Sigmoid colon (tissue), 4 donors: ENCODE data around the gene FHIP1A.

ENCODE experiments used
- EP300 ChIP-seq, 4 donors: sonication (generic); formaldehyde crosslinking; IDR thresholded peaks; one replicate each; pipeline ENCODE4 v1.6.1; 2017; ENCODE audit warnings: antibody characterized with exemption in 4 of 4
- POLR2A ChIP-seq, 2 donors: fragments of 450-650 bp; IDR thresholded peaks; one replicate each; pipeline ENCODE4 v1.6.1; 2016; ENCODE audit warnings: antibody characterized with exemption in 2 of 2, mild to moderate bottlenecking in 2 of 2, moderate library complexity in 2 of 2
- POLR2AphosphoS5 ChIP-seq, 4 donors: sonication (generic); formaldehyde crosslinking; IDR thresholded peaks; one replicate each; pipeline ENCODE4 v1.6.1; 2017; ENCODE audit warnings: antibody characterized with exemption in 4 of 4
- TF ChIP-seq, protein P1 (sequence below), 4 experiments: fragments of 450-650 bp in 3 of 4; fragments of 200-600 bp in 1 of 4; IDR thresholded peaks; one replicate each; pipeline ENCODE4 v1.5.1; 2016 to 2019; ENCODE audit warnings: antibody characterized with exemption in 4 of 4, mild to moderate bottlenecking in 3 of 4, moderate library complexity in 2 of 4

GRCh38 chr4:151436093-151436518 is 27.1 kb downstream of the FHIP1A start:
- TF ChIP-seq, protein P1, sequence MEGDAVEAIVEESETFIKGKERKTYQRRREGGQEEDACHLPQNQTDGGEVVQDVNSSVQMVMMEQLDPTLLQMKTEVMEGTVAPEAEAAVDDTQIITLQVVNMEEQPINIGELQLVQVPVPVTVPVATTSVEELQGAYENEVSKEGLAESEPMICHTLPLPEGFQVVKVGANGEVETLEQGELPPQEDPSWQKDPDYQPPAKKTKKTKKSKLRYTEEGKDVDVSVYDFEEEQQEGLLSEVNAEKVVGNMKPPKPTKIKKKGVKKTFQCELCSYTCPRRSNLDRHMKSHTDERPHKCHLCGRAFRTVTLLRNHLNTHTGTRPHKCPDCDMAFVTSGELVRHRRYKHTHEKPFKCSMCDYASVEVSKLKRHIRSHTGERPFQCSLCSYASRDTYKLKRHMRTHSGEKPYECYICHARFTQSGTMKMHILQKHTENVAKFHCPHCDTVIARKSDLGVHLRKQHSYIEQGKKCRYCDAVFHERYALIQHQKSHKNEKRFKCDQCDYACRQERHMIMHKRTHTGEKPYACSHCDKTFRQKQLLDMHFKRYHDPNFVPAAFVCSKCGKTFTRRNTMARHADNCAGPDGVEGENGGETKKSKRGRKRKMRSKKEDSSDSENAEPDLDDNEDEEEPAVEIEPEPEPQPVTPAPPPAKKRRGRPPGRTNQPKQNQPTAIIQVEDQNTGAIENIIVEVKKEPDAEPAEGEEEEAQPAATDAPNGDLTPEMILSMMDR (IDR thresholded peaks at IDR 0.05), result no peak
- no peak for TF ChIP-seq POLR2AphosphoS5 (IDR thresholded peaks at IDR 0.05)
- no peak for TF ChIP-seq POLR2A (IDR thresholded peaks at IDR 0.05)
- no peak for TF ChIP-seq EP300 (IDR thresholded peaks at IDR 0.05)
